OCI-LY7 (cell line): ENCODE measurements around the gene RNF26.

Experiments
- CTCF ChIP-seq: fragments of 200-600 bp; sonication (generic); conservative IDR thresholded peaks from 2 replicates; pipeline ENCODE4 v1.5.1; 2014; ENCODE audit warnings: mild to moderate bottlenecking, antibody characterized with exemption, low read length, moderate library complexity, mixed read lengths
- EZH2phosphoT487 ChIP-seq: fragments of 200-600 bp; sonication (generic); IDR thresholded peaks from 2 replicates; pipeline ENCODE4 v1.6.1; 2018; ENCODE audit warnings: low read depth, borderline replicate concordance, mild to moderate bottlenecking, mixed run types, antibody characterized with exemption, low read length, moderate library complexity, mixed read lengths

GRCh38 chr11:119378851-119379465 lies 44.6 kb downstream of the RNF26 start:
- TF ChIP-seq EZH2phosphoT487 = no peak
- TF ChIP-seq CTCF = no peak
